HG03521 (cell line): ENCODE data around the gene NUDT16L1.
"Not testable (repeated sequence)": the region's sequence is repeated elsewhere in the genome, so short reads cannot be mapped to it uniquely, and the experiment has no call there.

ENCODE experiments used
- ATAC-seq: cut with Tn5 transposase; IDR thresholded peaks from one replicate; pipeline ENCODE4 v1.9.1; 2021; ENCODE audit warnings: mild to moderate bottlenecking, moderate library complexity; ENCODE audit not compliant: unreplicated experiment

NUDT16L1 gene

GRCh38 chr16:4713663-4714501 lies 20.5 kb downstream of the NUDT16L1 start:
- no peak for ATAC-seq

- no peak for ATAC-seq
Measured at GRCh38 chr16:4714996-4715395, 21.6 kb downstream of the NUDT16L1 start.

GRCh38 chr16:4718466-4718865 lies 25.1 kb downstream of the NUDT16L1 start:
- ATAC-seq = no peak

GRCh38 chr16:4723071-4723767 lies 29.9 kb downstream of the NUDT16L1 start:
- ATAC-seq = no peak

- ATAC-seq = no peak
Measured at GRCh38 chr16:4724661-4725270, 31.4 kb downstream of the NUDT16L1 start.

- no peak for ATAC-seq
Measured at GRCh38 chr16:4726616-4727015, 33.3 kb downstream of the NUDT16L1 start.

GRCh38 chr16:4728676-4729075 lies 35.3 kb downstream of the NUDT16L1 start:
- no peak for ATAC-seq

- no peak for ATAC-seq
Measured at GRCh38 chr16:4729876-4730275, 36.5 kb downstream of the NUDT16L1 start.

- no peak for ATAC-seq
Measured at GRCh38 chr16:4733211-4733742, 39.9 kb downstream of the NUDT16L1 start.

GRCh38 chr16:4733747-4734062 lies 40.3 kb downstream of the NUDT16L1 start:
- ATAC-seq = peak; percentile 1

GRCh38 chr16:4734063-4734729 lies 40.8 kb downstream of the NUDT16L1 start, which contains the start of the genes ANKS3 and DNAAF8:
Gene ANKS3, minus strand, starts transcription at chr16:4734271. Its CDS starts 4,122 bp downstream, at chr16:4730149.
Gene DNAAF8, plus strand, starts transcription at chr16:4734537. Its CDS starts 1,978 bp downstream, at chr16:4736515.
- ATAC-seq = peak; percentile 78

- ATAC-seq = peak; percentile 53
Measured at GRCh38 chr16:4734730-4735535, 41.6 kb downstream of the NUDT16L1 start.

- ATAC-seq = no peak
Measured at GRCh38 chr16:4736546-4736945, 43.2 kb downstream of the NUDT16L1 start.

- no peak for ATAC-seq
Measured at GRCh38 chr16:4737545-4737944, 44.2 kb downstream of the NUDT16L1 start.

- not testable (repeated sequence) for ATAC-seq
Measured at GRCh38 chr16:4738370-4738769, 45.0 kb downstream of the NUDT16L1 start.

GRCh38 chr16:4743226-4743878 lies 50.0 kb downstream of the NUDT16L1 start:
- ATAC-seq = no peak

- ATAC-seq = no peak
Measured at GRCh38 chr16:4744555-4745273, 51.4 kb downstream of the NUDT16L1 start.

- ATAC-seq = no peak
Measured at GRCh38 chr16:4745274-4745569, 51.9 kb downstream of the NUDT16L1 start.
